HG02840 (cell line): Measurements from ENCODE around the gene RASAL3.

Experiments used
- ATAC-seq: cut with Tn5 transposase; IDR thresholded peaks from one replicate; pipeline ENCODE4 v1.9.1; 2021; ENCODE audit warnings: mild to moderate bottlenecking, moderate library complexity, moderate number of reproducible peaks; ENCODE audit not compliant: unreplicated experiment, low FRiP score

RASAL3 gene

GRCh38 chr19:15436012-15436825, 28.1 kb downstream of the RASAL3 start:
- ATAC-seq, result no peak

- ATAC-seq, result no peak
These were observed 30.8 kb downstream of the RASAL3 start for GRCh38 chr19:15433519-15434069.

- ATAC-seq, result peak; percentile 64
These were observed 31.5 kb downstream of the RASAL3 start for GRCh38 chr19:15432629-15433518.

- ATAC-seq, result no peak
These were observed 32.3 kb downstream of the RASAL3 start for GRCh38 chr19:15432018-15432494.

GRCh38 chr19:15431396-15432017, 32.8 kb downstream of the RASAL3 start:
- no peak for ATAC-seq

- no peak for ATAC-seq
These were observed 33.7 kb downstream of the RASAL3 start for GRCh38 chr19:15430526-15431120.

- no peak for ATAC-seq
These were observed 34.4 kb downstream of the RASAL3 start for GRCh38 chr19:15429825-15430467.

GRCh38 chr19:15428956-15429824, 35.2 kb downstream of the RASAL3 start:
- ATAC-seq, result no peak

GRCh38 chr19:15427991-15428471, 36.3 kb downstream of the RASAL3 start:
- ATAC-seq, result no peak

- no peak for ATAC-seq
These were observed 37.0 kb downstream of the RASAL3 start for GRCh38 chr19:15427350-15427700.

- no peak for ATAC-seq
These were observed 37.6 kb downstream of the RASAL3 start for GRCh38 chr19:15426485-15427349.

GRCh38 chr19:15425321-15425950, 38.9 kb downstream of the RASAL3 start:
- no peak for ATAC-seq

GRCh38 chr19:15424692-15425272, 39.6 kb downstream of the RASAL3 start:
- no peak for ATAC-seq

- ATAC-seq, result no peak
These were observed 40.2 kb downstream of the RASAL3 start for GRCh38 chr19:15424121-15424520.

- no peak for ATAC-seq
These were observed 41.2 kb downstream of the RASAL3 start for GRCh38 chr19:15423130-15423529.

GRCh38 chr19:15422296-15423075, 41.9 kb downstream of the RASAL3 start:
- ATAC-seq, result no peak
